ENCODE data around the gene HTT.
"Not testable (repeated sequence)": the region's sequence is repeated elsewhere in the genome, so short reads cannot be mapped to it uniquely, and the experiment has no call there.

The HTT gene

GRCh38 chr4:3124070-3124767 lies 49.7 kb downstream of the HTT start:
- DNase-seq: peak; percentile 39

DNA sequence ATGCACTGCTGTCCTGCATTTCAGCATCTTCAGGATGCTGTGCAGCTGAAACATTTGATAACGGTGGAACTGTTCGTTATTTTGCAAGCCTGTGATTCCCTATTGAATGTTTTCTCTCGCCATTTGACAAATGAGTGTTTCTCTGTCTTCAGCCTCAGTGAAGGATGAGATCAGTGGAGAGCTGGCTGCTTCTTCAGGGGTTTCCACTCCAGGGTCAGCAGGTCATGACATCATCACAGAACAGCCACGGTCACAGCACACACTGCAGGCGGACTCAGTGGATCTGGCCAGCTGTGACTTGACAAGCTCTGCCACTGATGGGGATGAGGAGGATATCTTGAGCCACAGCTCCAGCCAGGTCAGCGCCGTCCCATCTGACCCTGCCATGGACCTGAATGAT lies 52.6 kb downstream of the HTT start:
- DNase-seq: no peak

GRCh38 chr4:3128058-3128457 lies 53.6 kb downstream of the HTT start:
- DNase-seq: no peak

- no peak for DNase-seq
These were observed 54.5 kb downstream of the HTT start for GRCh38 chr4:3128976-3129375.

- DNase-seq: no peak
These were observed 55.7 kb downstream of the HTT start for GRCh38 chr4:3130201-3130600.

GRCh38 chr4:3130826-3131225 lies 56.3 kb downstream of the HTT start:
- no peak for DNase-seq

DNA sequence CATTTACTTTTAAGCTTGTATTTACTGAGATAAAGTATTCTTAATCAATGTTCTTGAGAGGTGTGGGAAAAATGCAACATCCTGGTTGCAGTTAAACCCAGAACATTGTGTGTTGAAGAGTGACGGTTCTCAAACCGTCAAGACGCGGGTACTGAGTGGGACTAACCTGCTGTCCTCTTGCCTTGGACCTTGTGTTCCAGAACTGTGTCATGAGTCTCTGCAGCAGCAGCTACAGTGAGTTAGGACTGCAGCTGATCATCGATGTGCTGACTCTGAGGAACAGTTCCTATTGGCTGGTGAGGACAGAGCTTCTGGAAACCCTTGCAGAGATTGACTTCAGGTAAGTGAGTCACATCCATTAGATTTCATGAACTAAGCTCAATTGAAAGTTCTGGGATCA lies 59.7 kb downstream of the HTT start:
- DNase-seq: no peak

DNA sequence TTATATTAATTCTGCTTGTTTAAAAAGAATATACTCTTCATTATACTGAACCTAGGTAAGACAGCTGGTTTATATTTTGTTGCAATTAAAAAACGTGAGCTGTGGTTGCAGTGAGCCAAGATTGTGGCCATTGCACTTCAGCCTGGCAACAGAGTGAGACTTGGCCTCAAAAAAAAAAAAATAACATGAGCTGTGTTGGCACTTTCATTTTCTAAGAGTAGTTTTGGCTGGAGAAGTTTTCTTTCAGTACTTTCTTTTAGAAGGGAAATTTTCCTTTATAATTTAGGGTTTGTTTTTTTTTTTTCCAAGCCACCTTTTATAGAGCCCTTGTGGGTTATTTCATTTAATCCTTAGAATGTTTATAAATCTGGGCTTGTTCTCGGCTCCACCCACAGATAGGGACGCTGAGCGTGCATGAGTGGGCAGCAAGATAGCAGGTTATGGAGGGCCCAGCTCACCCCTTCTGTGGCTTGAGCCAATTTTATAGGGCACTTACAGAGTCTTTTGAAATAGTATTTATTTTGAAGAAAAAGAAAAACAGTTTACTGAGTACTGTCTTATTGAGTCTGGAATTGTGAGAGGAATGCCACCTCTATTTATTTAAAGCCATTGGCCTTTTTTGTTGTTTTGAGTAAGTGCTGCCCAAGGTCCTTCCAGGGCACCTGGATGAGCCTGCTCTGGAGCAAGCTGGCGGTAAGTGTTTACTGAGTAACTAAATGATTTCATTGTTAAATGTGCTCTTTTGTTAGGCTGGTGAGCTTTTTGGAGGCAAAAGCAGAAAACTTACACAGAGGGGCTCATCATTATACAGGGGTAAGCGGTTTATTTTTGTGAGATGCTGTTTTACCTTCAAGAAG lies 60.9 kb downstream of the HTT start:
- no peak for DNase-seq

DNA sequence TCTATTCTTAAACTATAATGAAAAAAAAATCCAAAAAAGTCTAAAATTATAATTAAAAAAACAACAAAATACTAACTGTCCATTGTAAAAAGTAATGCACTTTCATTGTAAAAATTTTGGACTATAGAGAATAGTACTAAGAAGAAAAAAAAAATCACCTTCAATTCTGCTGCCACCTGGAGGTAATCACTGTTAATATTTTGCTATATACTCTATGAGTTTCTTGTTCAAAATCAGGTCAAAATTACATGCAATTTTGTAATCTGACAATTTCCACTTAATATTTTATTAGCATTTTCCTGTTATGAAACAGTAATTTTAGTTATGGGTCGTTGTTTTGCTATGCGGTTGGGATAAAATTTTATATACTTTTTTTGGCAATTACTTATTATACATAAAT lies 62.0 kb downstream of the HTT start:
- no peak for DNase-seq

GRCh38 chr4:3137908-3138307 lies 63.4 kb downstream of the HTT start:
- no peak for DNase-seq

DNA sequence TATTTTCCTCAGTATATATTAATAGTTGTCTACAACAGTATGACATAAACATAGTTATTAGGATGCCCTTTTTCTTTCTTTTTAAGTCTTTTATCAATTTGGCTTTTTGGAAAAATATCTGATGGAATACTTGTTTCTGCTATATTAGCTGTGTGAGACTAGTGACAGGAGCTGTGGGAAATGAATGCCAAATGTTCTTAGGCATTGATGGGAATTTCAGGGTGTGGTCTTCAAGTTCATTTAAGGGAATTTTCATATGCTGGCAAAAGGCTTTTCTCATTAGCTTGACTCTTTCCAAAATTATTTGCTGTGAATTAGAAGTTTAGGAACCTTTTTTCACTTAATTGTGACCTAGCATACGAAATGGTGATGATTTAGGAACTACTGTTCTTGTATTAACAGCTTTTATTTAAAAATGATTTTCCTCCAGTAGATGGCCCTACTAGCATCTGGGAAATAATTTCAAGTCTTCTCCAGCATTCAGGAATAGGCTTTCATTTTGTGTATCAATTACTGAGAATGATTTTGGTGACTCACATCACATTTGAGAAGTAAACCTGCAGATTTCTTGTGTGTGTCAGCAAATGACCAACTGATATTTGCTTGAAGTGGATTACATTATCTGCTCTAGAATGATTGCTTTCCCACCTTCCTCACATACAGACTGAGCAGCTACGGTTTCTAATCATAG lies 70.9 kb downstream of the HTT start:
- DNase-seq: no peak

GRCh38 chr4:3148926-3149325 lies 74.4 kb downstream of the HTT start:
- no peak for DNase-seq

GRCh38 chr4:3151238-3151637 lies 76.8 kb downstream of the HTT start:
- not testable (repeated sequence) for DNase-seq

GRCh38 chr4:3157366-3157765 lies 82.9 kb downstream of the HTT start:
- no peak for DNase-seq

- no peak for DNase-seq
These were observed 84.4 kb downstream of the HTT start for GRCh38 chr4:3158841-3159240.

- DNase-seq: no peak
These were observed 86.0 kb downstream of the HTT start for GRCh38 chr4:3160438-3160837.

DNA sequence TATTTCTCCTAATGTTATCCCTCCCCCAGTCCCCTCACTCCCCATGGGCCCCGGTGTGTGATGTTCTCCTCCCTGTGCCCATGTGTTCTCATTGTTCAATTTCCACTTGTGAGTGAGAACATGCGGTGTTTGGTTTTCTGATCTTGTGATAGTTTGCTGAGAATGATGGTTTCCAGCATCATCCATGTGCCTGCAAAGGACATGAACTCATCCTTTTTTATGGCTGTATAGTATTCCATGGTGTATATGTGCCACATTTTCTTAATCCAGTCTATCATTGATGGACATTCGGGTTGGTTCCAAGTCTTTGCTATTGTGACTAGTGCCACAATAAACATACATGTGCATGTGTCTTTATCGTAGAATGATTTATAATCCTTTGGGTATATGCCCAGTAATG lies 86.6 kb downstream of the HTT start:
- DNase-seq: not testable (repeated sequence)

DNA sequence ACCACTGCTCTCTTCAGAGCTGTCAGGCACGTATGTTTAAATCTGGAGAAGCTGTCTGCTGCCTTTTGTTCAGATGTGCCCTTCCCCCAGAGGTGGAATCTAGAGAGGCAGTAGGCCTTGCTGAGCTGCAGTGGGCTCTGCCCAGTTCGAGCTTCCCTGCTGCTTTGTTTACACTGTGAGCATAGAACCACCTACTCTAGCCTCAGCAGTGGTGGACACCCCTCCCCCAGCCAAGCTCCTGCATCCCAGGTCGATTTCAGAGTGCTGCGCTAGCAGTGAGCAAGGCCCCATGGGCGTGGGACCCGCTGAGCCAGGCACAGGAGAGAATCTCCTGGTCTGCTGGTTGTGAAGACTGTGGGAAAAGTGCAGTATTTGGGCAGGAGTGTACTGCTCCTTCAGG lies 92.0 kb downstream of the HTT start:
- DNase-seq: not testable (repeated sequence)

- DNase-seq: no peak
These were observed 93.5 kb downstream of the HTT start for GRCh38 chr4:3168029-3168428.

DNA sequence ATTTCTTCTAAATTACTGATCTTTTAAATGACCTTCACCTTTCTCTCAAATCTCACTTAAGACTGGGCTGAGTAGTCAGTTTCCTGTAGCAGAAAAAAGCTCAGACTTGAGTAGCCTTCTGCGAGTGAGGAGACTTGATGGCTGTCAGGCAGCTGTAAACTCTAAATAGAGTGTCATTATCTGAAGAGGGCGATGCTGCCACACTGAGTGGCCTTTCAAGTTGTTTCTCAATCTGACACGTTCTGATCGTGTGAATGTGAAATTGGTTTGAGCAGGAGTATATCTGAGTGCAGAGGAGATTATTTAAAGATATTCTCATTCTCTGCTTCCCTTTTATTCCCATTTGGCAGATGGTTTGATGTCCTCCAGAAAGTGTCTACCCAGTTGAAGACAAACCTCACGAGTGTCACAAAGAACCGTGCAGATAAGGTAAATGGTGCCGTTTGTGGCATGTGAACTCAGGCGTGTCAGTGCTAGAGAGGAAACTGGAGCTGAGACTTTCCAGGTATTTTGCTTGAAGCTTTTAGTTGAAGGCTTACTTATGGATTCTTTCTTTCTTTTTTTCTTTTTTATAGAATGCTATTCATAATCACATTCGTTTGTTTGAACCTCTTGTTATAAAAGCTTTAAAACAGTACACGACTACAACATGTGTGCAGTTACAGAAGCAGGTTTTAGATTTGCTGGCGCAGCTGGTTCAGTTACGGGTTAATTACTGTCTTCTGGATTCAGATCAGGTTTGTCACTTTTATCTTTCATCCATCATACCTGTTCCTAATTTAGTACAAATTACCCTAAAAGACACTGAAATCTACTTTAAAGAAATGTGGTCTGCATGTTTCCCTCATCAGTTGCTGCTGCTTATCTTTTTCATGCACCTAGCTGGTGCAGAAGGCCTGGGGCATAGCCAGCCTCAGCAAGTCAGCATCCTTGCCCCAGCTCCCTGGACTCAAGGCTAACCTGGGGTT lies 100.2 kb downstream of the HTT start:
- DNase-seq: no peak

DNA sequence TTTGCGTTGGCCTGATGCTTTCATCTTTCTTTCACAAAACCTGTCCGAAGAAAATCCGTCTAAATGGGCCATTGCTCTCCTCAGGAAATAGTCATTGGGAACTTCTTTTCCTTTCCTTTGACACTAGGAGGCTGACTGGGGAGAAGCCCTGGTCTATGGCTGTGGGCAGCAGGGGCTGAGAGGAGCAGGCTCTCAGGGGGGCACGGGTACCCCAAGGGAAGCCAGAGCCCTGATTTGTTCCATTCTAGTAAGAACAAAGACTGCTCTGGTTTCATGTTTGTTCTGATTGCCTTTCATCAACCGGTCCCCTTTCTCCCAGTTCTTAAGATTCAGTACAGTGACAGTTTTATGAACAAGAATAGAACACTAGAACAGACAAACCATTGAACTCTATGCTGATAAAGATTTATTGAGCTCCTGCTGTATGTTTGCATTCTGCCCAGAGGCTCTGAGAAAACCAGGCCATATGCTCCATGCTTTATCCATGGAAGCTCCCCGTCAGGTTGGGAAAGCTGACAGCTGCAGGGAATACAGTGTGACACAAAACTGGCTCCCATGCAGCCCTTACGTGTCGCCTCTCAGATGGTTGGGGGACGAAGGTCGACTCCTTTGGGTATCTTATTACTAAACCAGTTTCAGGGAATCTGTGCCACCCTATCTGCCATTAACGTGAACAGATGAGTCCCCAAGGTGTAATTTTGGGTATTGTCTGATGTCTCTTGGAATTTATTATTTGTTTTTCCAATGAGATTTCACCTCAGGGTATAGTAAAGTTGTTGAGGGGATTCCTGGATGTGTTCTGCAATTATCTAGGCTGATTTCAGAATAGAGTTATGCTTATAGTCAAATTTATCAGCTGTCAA lies 102.1 kb downstream of the HTT start:
- DNase-seq: no peak

DNA sequence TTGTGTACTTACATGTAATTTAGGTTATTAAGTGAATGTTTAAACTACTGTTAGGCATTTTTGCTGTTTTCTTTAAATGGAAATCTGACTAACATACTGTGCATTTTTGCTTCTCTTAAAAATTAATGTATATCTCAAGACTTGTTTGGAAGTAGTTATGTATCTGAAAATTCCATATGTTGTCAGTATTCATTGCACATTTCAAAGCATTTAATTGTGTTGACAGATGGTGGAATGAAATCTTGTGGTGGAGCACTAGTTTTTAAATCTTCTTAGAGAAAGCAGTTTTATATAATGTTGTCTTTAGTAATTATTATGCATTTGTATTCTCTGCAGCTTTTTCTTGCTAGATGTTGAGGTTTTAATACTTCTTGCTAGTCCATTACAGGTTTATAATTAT lies 102.9 kb downstream of the HTT start:
- DNase-seq: no peak
